GM23338 (cell line): ENCODE data around the gene RUNDC3A.

Experiments
- CREB1 ChIP-seq: fragments of 250-450 bp; sonication (Bioruptor Pico); IDR thresholded peaks from 2 replicates; pipeline ENCODE4 v1.5.0; 2020; ENCODE audit warnings: low read depth, mild to moderate bottlenecking, moderate library complexity
- EZH2phosphoT487 ChIP-seq: fragments of 200-600 bp; sonication (generic); IDR thresholded peaks from one replicate; pipeline ENCODE4 v1.8.1; 2018; ENCODE audit warnings: antibody characterized with exemption; ENCODE audit not compliant: unreplicated experiment
- POLR2AphosphoS5 ChIP-seq: IDR thresholded peaks from 2 replicates; pipeline ENCODE4 v1.6.1; 2016; ENCODE audit warnings: antibody characterized with exemption, low read depth
- ZNF331 ChIP-seq: fragments of 250-450 bp; sonication (Bioruptor Pico); IDR thresholded peaks from 2 replicates; pipeline ENCODE4 v1.5.0; 2020; ENCODE audit warnings: low read depth, mild to moderate bottlenecking, moderate library complexity
- TF ChIP-seq, protein P1 (sequence below), 2 experiments: fragments of 200-600 bp in 1 of 2; sonication (generic) in 1 of 2; conservative IDR thresholded peaks; 2 replicates each; pipeline versions ENCODE4 v1.5.1 to v1.6.1; 2016 to 2017; ENCODE audit warnings: antibody characterized with exemption in 2 of 2, low read depth in 2 of 2, mild to moderate bottlenecking in 2 of 2, moderate library complexity in 1 of 2
- TF ChIP-seq, protein P2 (sequence below): IDR thresholded peaks from one replicate; pipeline ENCODE4 v1.6.1; 2018; ENCODE audit warnings: antibody characterized with exemption; ENCODE audit not compliant: unreplicated experiment

DNA sequence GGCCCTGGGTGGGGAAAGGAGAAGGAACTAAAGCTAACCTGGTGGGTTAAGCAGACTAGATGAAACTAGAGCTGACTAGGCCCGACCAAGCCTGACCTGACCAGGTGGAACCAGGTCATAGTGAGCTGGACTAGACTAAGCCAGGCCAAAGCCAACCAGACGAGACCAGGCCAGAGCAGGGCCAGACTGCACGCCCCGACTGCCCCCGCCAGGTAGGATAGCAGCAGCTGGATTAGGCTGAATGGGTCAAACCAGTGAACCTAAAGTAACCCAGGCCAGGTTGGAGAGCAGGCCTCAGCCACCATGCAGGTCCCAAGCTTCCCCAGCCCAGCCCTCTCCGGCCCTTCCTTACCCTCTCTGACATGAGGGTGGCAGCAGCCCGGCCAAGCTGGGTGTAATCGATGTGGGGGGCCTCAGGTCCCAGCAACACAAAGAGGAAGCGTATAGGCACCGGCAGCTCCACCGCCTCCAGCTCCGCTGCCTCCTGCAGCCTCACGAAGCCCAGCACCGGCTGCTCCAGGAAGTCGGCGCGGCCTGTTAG is 49.5 kb upstream of the RUNDC3A start:
- TF ChIP-seq, protein P1, sequence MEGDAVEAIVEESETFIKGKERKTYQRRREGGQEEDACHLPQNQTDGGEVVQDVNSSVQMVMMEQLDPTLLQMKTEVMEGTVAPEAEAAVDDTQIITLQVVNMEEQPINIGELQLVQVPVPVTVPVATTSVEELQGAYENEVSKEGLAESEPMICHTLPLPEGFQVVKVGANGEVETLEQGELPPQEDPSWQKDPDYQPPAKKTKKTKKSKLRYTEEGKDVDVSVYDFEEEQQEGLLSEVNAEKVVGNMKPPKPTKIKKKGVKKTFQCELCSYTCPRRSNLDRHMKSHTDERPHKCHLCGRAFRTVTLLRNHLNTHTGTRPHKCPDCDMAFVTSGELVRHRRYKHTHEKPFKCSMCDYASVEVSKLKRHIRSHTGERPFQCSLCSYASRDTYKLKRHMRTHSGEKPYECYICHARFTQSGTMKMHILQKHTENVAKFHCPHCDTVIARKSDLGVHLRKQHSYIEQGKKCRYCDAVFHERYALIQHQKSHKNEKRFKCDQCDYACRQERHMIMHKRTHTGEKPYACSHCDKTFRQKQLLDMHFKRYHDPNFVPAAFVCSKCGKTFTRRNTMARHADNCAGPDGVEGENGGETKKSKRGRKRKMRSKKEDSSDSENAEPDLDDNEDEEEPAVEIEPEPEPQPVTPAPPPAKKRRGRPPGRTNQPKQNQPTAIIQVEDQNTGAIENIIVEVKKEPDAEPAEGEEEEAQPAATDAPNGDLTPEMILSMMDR (conservative IDR thresholded peaks at IDR 0.05; ENCODE audit: low read depth in 2 of 2), result no peak
- TF ChIP-seq EZH2phosphoT487 (no peak), CREB1 (no peak), POLR2AphosphoS5 (no peak), ZNF331 (CRISPR knock-in tag) (no peak)
- TF ChIP-seq, protein P2, sequence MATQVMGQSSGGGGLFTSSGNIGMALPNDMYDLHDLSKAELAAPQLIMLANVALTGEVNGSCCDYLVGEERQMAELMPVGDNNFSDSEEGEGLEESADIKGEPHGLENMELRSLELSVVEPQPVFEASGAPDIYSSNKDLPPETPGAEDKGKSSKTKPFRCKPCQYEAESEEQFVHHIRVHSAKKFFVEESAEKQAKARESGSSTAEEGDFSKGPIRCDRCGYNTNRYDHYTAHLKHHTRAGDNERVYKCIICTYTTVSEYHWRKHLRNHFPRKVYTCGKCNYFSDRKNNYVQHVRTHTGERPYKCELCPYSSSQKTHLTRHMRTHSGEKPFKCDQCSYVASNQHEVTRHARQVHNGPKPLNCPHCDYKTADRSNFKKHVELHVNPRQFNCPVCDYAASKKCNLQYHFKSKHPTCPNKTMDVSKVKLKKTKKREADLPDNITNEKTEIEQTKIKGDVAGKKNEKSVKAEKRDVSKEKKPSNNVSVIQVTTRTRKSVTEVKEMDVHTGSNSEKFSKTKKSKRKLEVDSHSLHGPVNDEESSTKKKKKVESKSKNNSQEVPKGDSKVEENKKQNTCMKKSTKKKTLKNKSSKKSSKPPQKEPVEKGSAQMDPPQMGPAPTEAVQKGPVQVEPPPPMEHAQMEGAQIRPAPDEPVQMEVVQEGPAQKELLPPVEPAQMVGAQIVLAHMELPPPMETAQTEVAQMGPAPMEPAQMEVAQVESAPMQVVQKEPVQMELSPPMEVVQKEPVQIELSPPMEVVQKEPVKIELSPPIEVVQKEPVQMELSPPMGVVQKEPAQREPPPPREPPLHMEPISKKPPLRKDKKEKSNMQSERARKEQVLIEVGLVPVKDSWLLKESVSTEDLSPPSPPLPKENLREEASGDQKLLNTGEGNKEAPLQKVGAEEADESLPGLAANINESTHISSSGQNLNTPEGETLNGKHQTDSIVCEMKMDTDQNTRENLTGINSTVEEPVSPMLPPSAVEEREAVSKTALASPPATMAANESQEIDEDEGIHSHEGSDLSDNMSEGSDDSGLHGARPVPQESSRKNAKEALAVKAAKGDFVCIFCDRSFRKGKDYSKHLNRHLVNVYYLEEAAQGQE, result no peak
